K562 (cell line): Measurements from ENCODE around the gene CRADD. TPM values are rescaled to one million over a fixed set of nuclear protein-coding genes. Genes with fewer than 3 reads are reported as not detected.

Experiments
- ATF1 ChIP-seq, 2 experiments: fragments of 450-650 bp in 1 of 2; IDR thresholded peaks; 2 replicates each; pipeline ENCODE4 v1.6.1; 2016; ENCODE audit warnings: missing compliant biosample characterization in 1 of 2, missing genetic modification characterization in 1 of 2
- CHD4 ChIP-seq: fragments of 200-600 bp; sonication (generic); IDR thresholded peaks from 3 replicates; pipeline ENCODE4 v1.6.1; 2012; ENCODE audit warnings: low read depth, mild to moderate bottlenecking, mixed read lengths, low read length, inconsistent platforms; ENCODE audit not compliant: insufficient read depth, insufficient replicate concordance, poor library complexity, severe bottlenecking
- ETS2 ChIP-seq: IDR thresholded peaks from 2 replicates; pipeline ENCODE4 v1.6.1; 2016; ENCODE audit warnings: borderline replicate concordance, missing genetic modification characterization, mild to moderate bottlenecking, moderate library complexity, missing compliant biosample characterization; ENCODE audit not compliant: poor library complexity, severe bottlenecking
- FOXJ3 ChIP-seq: sonication (generic); formaldehyde crosslinking; IDR thresholded peaks from 2 replicates; pipeline ENCODE4 v1.4.0; 2020; ENCODE audit warnings: mild to moderate bottlenecking, missing genetic modification reagents
- HEY1 ChIP-seq: fragments of 250-450 bp; sonication (Bioruptor Pico); IDR thresholded peaks from 2 replicates; pipeline ENCODE4 v1.5.0; 2020; ENCODE audit warnings: mild to moderate bottlenecking, moderate library complexity, borderline replicate concordance
- IRF2 ChIP-seq: sonication (generic); formaldehyde crosslinking; IDR thresholded peaks from 2 replicates; pipeline ENCODE4 v1.8.1; 2022; ENCODE audit warnings: mild to moderate bottlenecking, missing genetic modification reagents
- LEF1 ChIP-seq: fragments of 450-650 bp; IDR thresholded peaks from 2 replicates; pipeline ENCODE4 v1.6.1; 2016; ENCODE audit warnings: mild to moderate bottlenecking
- MXI1 ChIP-seq: IDR thresholded peaks from 2 replicates; pipeline ENCODE4 v1.6.1; 2011; ENCODE audit warnings: low read depth, mild to moderate bottlenecking, improper control_type of control experiment, low read length
- NBN ChIP-seq: fragments of 450-650 bp; IDR thresholded peaks from 2 replicates; pipeline ENCODE4 v1.6.1; 2016; ENCODE audit warnings: low read depth, mild to moderate bottlenecking
- NR2C2 ChIP-seq, 2 experiments: fragments of 200-800 bp in 1 of 2; sonication (Bioruptor generic) in 1 of 2; sonication (generic) in 1 of 2; formaldehyde crosslinking in 1 of 2; IDR thresholded peaks; 2 replicates each; pipeline versions ENCODE4 v1.6.1 to v1.8.0; 2016 to 2022; ENCODE audit warnings: mild to moderate bottlenecking in 1 of 2, missing compliant biosample characterization in 1 of 2, missing genetic modification characterization in 1 of 2, missing genetic modification reagents in 1 of 2
- SMARCB1 ChIP-seq: IDR thresholded peaks from 2 replicates; pipeline ENCODE4 v1.6.1; 2011; ENCODE audit warnings: improper control_type of control experiment, low read depth; ENCODE audit not compliant: insufficient read length
- TCFL5 ChIP-seq: fragments of 250-450 bp; sonication (Bioruptor Pico); conservative IDR thresholded peaks from 2 replicates; pipeline ENCODE4 v1.6.1; 2021; ENCODE audit warnings: mild to moderate bottlenecking, moderate library complexity, matching md5 sums
- ZNF121 ChIP-seq: sonication (generic); formaldehyde crosslinking; conservative IDR thresholded peaks from 2 replicates; pipeline ENCODE4 v1.8.0; 2022; ENCODE audit warnings: missing genetic modification reagents
- ZNF184 ChIP-seq: sonication (generic); formaldehyde crosslinking; IDR thresholded peaks from 2 replicates; pipeline ENCODE4 v1.5.0; 2020; ENCODE audit warnings: missing genetic modification reagents
- ZNF444 ChIP-seq: fragments of 250-450 bp; sonication (Bioruptor Pico); IDR thresholded peaks from 2 replicates; pipeline ENCODE4 v1.4.0; 2020; ENCODE audit warnings: mild to moderate bottlenecking, moderate library complexity
- ZNF644 ChIP-seq: fragments of 200-800 bp; sonication (Bioruptor generic); IDR thresholded peaks from 2 replicates; pipeline ENCODE4 v1.6.1; 2016; ENCODE audit warnings: low read depth, missing genetic modification characterization, missing compliant biosample characterization
- ZNF778 ChIP-seq: fragments of 450-650 bp; formaldehyde crosslinking; IDR thresholded peaks from 2 replicates; pipeline ENCODE4 v1.4.0; 2020; ENCODE audit warnings: mild to moderate bottlenecking, moderate library complexity
- polyA plus RNA-seq, 8 experiments: library from polyadenylated mRNA; depleted of rRNA in 4 of 8; stranded (reverse) in 5 of 8; unstranded in 3 of 8; fragments of >200 nt; fragmentation: Nextera tagmentation in 2 of 8; fragmentation: Illumina TruSeq in 1 of 8; extraction: Ambion mirVana in 2 of 8; extraction: Trizol in 1 of 8; gene quantifications; 2 replicates each; pipeline versions ENCODE4 v1.2.1 to v1.2.3, GENCODE V29; 2011 to 2014; ENCODE audit warnings: inconsistent platforms in 1 of 8, missing spikeins in 1 of 8
- total RNA-seq, 7 experiments: library from RNA; depleted of rRNA in 6 of 7; stranded (reverse); fragments of >200 nt in 6 of 7; fragmentation: Illumina TruSeq in 2 of 7; extraction: Trizol in 2 of 7; gene quantifications; 2 replicates each; pipeline versions ENCODE4 v1.2.1 to v1.2.3, GENCODE V29; 2011 to 2021; ENCODE audit warnings: low replicate concordance in 1 of 7
- TF ChIP-seq, protein P1 (sequence below): fragments of 250-450 bp; sonication (Bioruptor Pico); IDR thresholded peaks from 2 replicates; pipeline ENCODE4 v1.5.0; 2021
- TF ChIP-seq, protein P2 (sequence below): fragments of 250-450 bp; sonication (Bioruptor Pico); IDR thresholded peaks from 2 replicates; pipeline ENCODE4 v1.8.0; 2022; ENCODE audit warnings: inconsistent platforms, mild to moderate bottlenecking, moderate library complexity, borderline replicate concordance
- TF ChIP-seq, protein P3 (sequence below): fragments of 450-650 bp; formaldehyde crosslinking; IDR thresholded peaks from 2 replicates; pipeline ENCODE4 v1.4.0; 2020; ENCODE audit warnings: mild to moderate bottlenecking
- TF ChIP-seq, protein P4 (sequence below), 2 experiments: fragments of 450-650 bp; IDR thresholded peaks; 2 replicates each; pipeline ENCODE4 v1.6.1; 2018; ENCODE audit warnings: mild to moderate bottlenecking in 2 of 2, low read depth in 1 of 2; ENCODE audit not compliant: partially characterized antibody in 2 of 2

Gene CRADD
- total and polyA plus RNA-seq, 9 of the 15 experiments (the other 6 are each of a cell fraction or from before 2014, with no cell fraction given), result 20.5 to 41.1 (median 25.9) TPM

DNA sequence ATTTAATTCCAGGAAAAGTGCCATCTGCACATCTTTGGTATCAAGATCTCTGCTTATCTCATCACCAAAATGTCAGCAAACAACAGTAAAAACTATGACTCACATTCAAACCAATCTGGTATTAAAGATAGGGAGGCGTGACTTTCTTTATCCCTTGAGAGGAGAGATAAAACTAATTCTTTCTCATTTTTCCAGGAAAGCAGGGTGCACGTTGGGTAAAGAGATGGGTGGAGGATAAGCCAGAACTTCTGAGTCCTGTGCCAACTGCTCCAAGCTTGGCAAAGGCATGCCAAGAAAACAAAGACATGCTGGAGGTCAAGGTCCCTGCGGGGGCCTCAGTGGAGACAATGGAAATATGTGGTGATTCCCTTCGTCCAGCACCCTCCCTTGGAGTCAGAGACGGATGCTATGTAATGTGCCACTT is 245.4 kb downstream of the CRADD start (continued):
- TF ChIP-seq NR2C2 (CRISPR knock-in tag; IDR thresholded peaks at IDR 0.05) (no peak), NR2C2 (tag; IDR thresholded peaks at IDR 0.05) (no peak), ETS2 (tag) (no peak), LEF1 (peak; percentile 28; the same call in 1 of the 2 replicates), ZNF778 (no peak), CHD4 (no peak), IRF2 (CRISPR knock-in tag) (no peak), MXI1 (no peak), NBN (no peak; the same call in 1 of the 2 replicates), SMARCB1 (no peak), FOXJ3 (CRISPR knock-in tag) (no peak), ZNF644 (tag) (peak; percentile 84), TCFL5 (CRISPR knock-in tag) (peak; percentile 69; the same call in 1 of the 2 replicates), ATF1 (CRISPR knock-in tag; IDR thresholded peaks at IDR 0.05) (no peak), ATF1 (tag; IDR thresholded peaks at IDR 0.05) (no peak), ZNF121 (CRISPR knock-in tag) (no peak), ZNF184 (CRISPR knock-in tag) (no peak), ZNF444 (CRISPR knock-in tag) (no peak), HEY1 (CRISPR knock-in tag) (peak; percentile 11; the same call in 1 of the 2 replicates)
- TF ChIP-seq, protein P1, sequence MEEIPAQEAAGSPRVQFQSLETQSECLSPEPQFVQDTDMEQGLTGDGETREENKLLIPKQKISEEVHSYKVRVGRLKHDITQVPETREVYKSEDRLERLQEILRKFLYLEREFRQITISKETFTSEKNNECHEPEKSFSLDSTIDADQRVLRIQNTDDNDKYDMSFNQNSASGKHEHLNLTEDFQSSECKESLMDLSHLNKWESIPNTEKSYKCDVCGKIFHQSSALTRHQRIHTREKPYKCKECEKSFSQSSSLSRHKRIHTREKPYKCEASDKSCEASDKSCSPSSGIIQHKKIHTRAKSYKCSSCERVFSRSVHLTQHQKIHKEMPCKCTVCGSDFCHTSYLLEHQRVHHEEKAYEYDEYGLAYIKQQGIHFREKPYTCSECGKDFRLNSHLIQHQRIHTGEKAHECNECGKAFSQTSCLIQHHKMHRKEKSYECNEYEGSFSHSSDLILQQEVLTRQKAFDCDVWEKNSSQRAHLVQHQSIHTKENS, result no peak
- TF ChIP-seq, protein P2, sequence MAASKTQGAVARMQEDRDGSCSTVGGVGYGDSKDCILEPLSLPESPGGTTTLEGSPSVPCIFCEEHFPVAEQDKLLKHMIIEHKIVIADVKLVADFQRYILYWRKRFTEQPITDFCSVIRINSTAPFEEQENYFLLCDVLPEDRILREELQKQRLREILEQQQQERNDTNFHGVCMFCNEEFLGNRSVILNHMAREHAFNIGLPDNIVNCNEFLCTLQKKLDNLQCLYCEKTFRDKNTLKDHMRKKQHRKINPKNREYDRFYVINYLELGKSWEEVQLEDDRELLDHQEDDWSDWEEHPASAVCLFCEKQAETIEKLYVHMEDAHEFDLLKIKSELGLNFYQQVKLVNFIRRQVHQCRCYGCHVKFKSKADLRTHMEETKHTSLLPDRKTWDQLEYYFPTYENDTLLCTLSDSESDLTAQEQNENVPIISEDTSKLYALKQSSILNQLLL (CRISPR knock-in tag), result no peak
- TF ChIP-seq, protein P3, sequence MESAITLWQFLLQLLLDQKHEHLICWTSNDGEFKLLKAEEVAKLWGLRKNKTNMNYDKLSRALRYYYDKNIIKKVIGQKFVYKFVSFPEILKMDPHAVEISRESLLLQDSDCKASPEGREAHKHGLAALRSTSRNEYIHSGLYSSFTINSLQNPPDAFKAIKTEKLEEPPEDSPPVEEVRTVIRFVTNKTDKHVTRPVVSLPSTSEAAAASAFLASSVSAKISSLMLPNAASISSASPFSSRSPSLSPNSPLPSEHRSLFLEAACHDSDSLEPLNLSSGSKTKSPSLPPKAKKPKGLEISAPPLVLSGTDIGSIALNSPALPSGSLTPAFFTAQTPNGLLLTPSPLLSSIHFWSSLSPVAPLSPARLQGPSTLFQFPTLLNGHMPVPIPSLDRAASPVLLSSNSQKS (CRISPR knock-in tag), result no peak
- TF ChIP-seq, protein P4, sequence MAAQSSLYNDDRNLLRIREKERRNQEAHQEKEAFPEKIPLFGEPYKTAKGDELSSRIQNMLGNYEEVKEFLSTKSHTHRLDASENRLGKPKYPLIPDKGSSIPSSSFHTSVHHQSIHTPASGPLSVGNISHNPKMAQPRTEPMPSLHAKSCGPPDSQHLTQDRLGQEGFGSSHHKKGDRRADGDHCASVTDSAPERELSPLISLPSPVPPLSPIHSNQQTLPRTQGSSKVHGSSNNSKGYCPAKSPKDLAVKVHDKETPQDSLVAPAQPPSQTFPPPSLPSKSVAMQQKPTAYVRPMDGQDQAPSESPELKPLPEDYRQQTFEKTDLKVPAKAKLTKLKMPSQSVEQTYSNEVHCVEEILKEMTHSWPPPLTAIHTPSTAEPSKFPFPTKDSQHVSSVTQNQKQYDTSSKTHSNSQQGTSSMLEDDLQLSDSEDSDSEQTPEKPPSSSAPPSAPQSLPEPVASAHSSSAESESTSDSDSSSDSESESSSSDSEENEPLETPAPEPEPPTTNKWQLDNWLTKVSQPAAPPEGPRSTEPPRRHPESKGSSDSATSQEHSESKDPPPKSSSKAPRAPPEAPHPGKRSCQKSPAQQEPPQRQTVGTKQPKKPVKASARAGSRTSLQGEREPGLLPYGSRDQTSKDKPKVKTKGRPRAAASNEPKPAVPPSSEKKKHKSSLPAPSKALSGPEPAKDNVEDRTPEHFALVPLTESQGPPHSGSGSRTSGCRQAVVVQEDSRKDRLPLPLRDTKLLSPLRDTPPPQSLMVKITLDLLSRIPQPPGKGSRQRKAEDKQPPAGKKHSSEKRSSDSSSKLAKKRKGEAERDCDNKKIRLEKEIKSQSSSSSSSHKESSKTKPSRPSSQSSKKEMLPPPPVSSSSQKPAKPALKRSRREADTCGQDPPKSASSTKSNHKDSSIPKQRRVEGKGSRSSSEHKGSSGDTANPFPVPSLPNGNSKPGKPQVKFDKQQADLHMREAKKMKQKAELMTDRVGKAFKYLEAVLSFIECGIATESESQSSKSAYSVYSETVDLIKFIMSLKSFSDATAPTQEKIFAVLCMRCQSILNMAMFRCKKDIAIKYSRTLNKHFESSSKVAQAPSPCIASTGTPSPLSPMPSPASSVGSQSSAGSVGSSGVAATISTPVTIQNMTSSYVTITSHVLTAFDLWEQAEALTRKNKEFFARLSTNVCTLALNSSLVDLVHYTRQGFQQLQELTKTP (IDR thresholded peaks at IDR 0.05; ENCODE audit: low read depth in 1 of 2, partially characterized antibody in 2 of 2), result peak; percentile 54 to 72
